ENCODE measurements around the gene MSLN. TPM values are rescaled to one million over a fixed set of nuclear protein-coding genes. Genes with fewer than 3 reads are reported as not detected.
A peak's percentile ranks its signal among the peaks of the same experiment; 100 is the strongest.

Gene MSLN
- total and polyA plus RNA-seq, 2 of the 13 experiments (the other 11 are each of a cell fraction or from before 2014, with no cell fraction given) = 2.0 to 2.3 TPM

GRCh38 chr16:760065-760464 lies 469 bp upstream of the MSLN start:
- no peaks in the 10 kb centered on the region for H3K9me3 ChIP-seq (ENCODE audit: low read length)
- H3K9ac ChIP-seq (ENCODE audit: insufficient read depth, low read depth, low read length) = no peak overlapping the region
- no peaks in the 10 kb centered on the region for H3K36me3 ChIP-seq (replicated peaks in 1 of 2; ENCODE audit: control insufficient read depth in 1 of 2, insufficient read depth in 2 of 2, low read length in 2 of 2)
- no peak overlapping the region for H3K27ac ChIP-seq (ENCODE audit: extremely low read length, insufficient read depth, low read length)
- DNase-seq (ENCODE audit: low spot score) = no peak
- FAIRE-seq = no peak
- peaks cover 3 to 18% of the 10 kb centered on the region in 2 experiments; a peak in 4 of 5 replicates for H3K27me3 ChIP-seq (ENCODE audit: control insufficient read depth in 1 of 2, insufficient read depth in 2 of 2, low read length in 2 of 2)
- peaks cover 32% of the 10 kb centered on the region for H3K4me1 ChIP-seq (ENCODE audit: insufficient read depth, low read length)
- no peak overlapping the region for H3K4me3 ChIP-seq (replicated peaks in 1 of 3; ENCODE audit: insufficient read depth in 1 of 3, low read depth in 2 of 3, low read length in 3 of 3)
- H2AFZ ChIP-seq (ENCODE audit: low read length) = no peak overlapping the region
- BruUV-seq (replicated peaks) = no TSS peak
- 58% methylated on average over 4 of the region's 15 CpGs for WGBS (ENCODE audit: low lambda C conversion rate)
- no peaks in the 10 kb centered on the region for H3K79me2 ChIP-seq (ENCODE audit: insufficient read depth, low read length)
- ChIA-PET POLR2A (interaction anchor here (0.9 to 1.9 kb wide), 4 partner anchors 19 to 65 kb away, joined by 3 to 9 read pairs (median 4); partner anchors contain the start of genes CHTF18, CIAO3 and RPUSD1), CTCF (ENCODE audit: low intra/inter-chr PET ratio, low total read pairs) (no interaction called here)
- no peak for TF ChIP-seq FOXA3 (CRISPR knock-in tag; IDR thresholded peaks at IDR 0.05)
- TF ChIP-seq PCBP1 (IDR thresholded peaks at IDR 0.05; ENCODE audit: borderline replicate concordance, low read depth, low read length) = peak; percentile 15; the same call in 1 of the 2 replicates
- TF ChIP-seq ARID4A (CRISPR knock-in tag; IDR thresholded peaks at IDR 0.05; ENCODE audit: borderline replicate concordance) = no peak
- no peak for TF ChIP-seq BRCA1 (CRISPR knock-in tag; IDR thresholded peaks at IDR 0.05)
- TF ChIP-seq ZNF337 (CRISPR knock-in tag; IDR thresholded peaks at IDR 0.05; ENCODE audit: borderline replicate concordance, low read depth) = no peak
- 0 out of 2 replicates have a peak, but pooled peaks have one; percentile 12 for TF ChIP-seq ZNF263 (CRISPR knock-in tag; IDR thresholded peaks at IDR 0.05)
- ATAC-seq = no peak
- in situ Hi-C loops (cut with HindIII; ENCODE audit: extremely low pct_ligation_motif_present, low pct_unique_long_range_greater_than_20kb) (no loop called here), intact Hi-C loops (cut with micrococcal nuclease; ENCODE audit: unreplicated experiment) (no loop called here)
- H3K4me2 ChIP-seq (ENCODE audit: low read depth, low read length) = no peak overlapping the region
- no peaks in the 10 kb centered on the region for H4K20me1 ChIP-seq (ENCODE audit: insufficient read depth, low read length)

All from HepG2 (cell line).